ENCODE data around the gene ETV5.

Gene ETV5

DNA sequence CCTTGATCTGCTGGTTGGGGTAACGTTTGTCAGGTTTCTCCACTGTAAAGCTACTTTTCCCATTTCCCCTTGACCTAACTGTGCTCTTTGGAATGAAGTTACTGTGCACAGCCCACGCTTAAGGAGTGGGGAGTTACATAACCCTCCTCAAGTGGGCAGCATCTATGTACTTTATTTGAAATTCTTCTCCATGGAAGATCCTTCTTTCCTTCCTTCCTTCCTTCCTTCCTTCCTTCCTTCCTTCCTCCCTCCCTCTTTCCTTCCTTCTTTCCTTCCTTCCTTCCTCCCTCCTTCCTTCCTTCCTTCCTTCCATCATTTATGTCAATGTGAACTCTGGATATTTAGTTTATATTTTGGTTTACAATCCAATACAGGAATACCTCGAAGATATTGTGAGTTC lies 94.0 kb downstream of the ETV5 start:
- no peak for DNase-seq

DNA sequence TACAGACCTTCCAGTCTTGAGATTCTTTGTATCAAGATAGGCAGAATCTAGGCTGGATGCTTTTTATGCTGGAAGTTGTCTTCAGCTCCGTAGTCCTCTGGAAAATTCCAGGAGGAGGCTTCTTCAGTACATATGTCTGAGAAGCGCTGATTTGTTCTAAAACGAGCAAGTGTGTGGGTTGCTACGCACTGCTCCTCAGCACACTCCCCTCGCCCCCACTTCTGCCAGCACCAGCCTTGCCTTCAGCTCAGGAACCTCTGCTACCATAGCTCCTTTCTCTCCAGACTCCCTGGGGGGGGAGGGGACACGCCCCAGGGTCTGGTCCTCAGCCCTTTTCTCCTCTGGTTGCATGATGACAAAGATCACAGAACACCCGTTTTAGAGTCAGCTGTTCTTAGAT lies 95.6 kb downstream of the ETV5 start:
- DNase-seq = no peak

DNA sequence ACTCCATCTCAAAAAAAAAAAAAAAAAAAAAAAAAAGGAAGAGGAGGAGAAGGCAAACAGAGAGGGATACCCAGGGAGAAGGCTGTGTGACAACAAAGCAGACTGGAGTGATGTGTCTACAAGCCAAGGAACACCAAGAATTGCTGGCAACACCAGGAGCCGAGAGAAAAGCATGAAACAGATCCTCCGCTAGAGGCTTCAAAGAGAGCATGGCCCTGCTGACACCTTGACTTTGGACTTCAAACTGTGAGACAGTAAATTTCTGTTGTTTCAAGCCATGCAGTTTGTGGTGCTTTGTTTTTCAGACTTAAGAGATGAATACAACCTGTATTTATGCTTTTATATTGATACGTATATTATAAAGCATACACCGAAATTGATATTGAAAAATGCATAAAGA lies 96.8 kb downstream of the ETV5 start:
- no peak for DNase-seq

DNA sequence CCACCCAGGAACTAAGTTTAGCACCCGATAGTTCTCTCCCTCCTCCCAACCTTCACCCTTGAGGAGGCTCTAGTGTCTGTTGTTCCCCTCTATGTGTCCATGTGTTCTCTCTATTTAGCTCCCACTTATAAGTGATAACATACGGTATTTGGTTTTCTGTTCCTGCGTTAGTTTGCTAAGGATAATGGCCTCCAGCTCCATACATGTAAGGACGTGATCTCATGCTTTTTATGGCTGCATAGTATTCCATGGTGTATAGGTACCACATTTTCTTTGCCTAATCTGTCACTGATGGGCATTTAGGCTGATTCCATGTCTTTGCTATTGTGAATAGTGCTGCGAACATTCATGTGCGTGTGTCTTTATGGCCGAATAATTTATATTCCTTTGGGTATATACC lies 104.2 kb downstream of the ETV5 start:
- DNase-seq = no peak

DNA sequence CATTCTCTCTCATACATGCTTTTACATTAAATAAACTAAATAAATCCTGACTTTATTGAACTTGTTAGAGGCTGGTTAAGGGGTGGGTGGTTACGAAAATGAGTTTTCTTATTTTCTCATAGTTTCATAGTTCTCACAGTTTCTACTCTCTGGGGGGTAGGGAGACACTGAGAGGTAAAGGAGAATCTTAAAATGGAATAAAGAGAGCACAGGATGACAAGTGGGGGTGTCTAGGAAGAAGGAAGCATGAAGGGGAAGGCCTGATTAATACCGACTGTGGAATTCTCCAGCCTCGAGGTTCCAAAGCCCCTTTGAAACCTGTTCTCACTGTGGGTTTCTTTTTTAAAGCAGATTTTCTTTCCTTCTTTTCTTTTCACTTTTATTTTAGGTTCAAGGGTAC lies 104.7 kb downstream of the ETV5 start:
- no peak for DNase-seq

DNA sequence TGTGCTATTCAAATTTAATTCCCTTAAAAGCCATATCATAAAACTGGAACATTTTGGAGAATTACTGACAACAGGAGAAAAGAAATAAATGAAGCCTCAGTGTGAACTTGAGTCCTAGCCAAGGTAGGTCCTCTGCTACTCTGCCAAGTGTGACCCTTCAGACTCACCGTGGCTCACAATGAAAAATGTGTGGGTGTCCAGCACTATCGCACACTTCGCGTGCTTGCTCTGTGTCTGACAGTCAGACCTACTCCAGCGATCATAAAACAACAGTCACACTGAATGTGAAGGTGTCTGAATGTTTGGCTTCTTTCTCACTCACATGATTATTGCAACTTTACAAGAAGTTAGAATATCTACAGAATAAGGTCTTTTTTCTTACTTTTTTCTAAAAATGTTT lies 105.3 kb downstream of the ETV5 start:
- DNase-seq = no peak

DNA sequence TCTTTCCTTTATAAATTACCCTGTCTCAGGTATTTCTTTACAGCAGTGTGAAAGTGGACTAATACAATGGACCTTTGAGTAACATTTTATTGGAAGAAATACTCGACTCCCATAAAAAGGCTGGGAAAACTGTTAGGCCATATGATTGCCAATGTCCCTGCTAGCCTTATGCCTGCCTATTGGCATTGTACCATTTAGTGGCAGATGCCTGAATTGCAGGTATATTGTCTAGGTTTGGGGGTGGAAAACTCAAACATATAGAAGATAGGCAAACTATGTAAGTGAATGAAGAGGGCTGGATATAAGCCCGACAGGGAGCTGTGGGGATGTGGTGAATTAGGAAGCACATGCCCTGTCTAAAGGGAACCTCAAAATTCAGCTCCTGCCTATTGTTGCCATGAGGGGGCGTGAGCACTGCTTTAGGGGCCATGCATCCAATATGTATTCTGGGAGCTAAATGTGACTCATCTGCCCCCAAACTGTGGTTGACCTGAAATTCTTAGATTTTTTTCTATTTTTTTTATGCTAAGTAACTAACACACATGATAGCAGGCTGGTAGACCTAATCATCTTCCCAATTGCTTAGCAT lies 105.9 kb downstream of the ETV5 start:
- DNase-seq = no peak

DNA sequence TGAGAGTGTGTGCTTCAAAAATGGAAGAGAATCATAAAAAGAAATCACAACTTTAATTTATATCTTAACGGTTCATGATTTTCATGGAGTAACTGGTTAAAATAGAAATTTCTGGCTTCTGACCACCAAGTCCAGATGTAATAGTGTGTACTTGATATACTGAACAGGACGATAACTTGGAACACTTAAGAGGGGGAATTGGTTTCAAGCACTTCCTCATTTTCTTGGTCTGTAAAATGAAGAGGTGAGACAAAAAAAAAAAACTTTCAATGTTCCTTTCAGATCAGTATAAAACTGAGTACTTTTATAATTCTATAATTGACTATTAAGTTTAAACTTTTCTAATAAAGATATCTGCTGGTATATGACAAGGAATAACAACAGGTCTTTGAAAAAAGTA lies 107.0 kb downstream of the ETV5 start:
- DNase-seq = no peak

DNA sequence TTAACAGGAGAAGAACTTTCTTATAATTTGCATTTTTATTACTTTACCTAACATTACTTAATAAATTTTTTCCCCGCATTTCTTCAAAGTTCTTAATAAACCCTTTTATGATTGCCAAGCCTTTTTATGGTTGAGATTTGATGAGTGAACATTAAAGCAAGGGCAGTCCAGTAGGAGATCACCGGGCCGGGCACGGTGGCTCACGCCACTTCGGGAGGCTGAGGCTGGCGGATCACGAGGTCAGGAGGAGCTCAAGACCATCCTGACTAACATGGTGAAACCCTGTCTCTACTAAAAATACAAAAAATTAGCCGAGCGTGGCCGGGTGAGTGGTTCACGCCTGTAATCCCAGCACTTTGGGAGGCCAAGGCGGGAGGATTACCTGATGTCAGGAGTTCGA lies 109.7 kb downstream of the ETV5 start:
- DNase-seq = no peak

DNA sequence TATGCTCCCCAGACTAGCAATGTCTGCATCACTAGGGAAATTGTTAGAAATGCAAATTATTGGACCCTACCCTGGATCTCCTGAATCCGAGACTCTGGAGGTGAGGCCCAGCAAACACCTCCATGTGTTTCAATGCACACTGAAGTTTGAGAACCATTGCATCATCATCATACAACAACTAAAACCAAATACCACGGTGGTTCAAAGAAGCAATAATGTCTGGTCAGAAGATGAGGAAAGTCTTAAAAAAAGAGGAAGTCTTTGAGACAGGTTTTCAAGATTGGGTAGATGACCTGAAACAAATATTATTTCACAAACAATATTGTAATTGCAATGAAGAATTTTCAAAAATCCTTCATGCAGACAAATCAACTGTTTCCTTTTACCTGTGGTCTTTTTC lies 110.8 kb downstream of the ETV5 start:
- DNase-seq = no peak

DNA sequence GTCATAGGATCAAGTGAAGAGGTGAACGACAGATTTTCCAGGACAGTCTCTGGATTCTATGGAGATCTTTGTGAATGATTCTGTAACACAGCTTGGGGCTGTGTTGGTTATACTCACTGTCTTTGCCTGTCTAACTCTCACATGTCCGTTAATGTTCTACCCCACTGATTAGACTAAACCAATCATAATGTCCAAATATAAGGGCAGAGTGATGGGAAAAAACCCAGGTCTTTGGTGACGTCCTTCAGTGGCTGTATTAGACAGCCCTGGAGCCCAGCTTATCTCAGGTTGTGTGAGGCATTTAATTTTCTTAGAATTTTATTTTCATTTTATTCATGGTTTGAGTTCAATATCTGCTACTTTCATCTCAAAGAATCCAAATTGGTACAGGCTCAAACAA lies 111.8 kb downstream of the ETV5 start:
- DNase-seq = no peak
